DND-41 (cell line): ENCODE measurements around the gene DNAJA2.
"Not testable (repeated sequence)": the region's sequence is repeated elsewhere in the genome, so short reads cannot be mapped to it uniquely, and the experiment has no call there.

ENCODE experiments used
- ATAC-seq: fragments of 200-7000 bp; cut with Tn5 transposase; 3 replicates; pipeline ENCODE4 v1.9.1; 2021; ENCODE audit warnings: low read depth; ENCODE audit not compliant: insufficient read depth
- DNase-seq: peaks from one replicate; pipeline ENCODE4 v3.0.0-alpha.2; 2020
- H2AFZ ChIP-seq: 2 replicates; pipeline ENCODE4 v1.6.0; 2012; ENCODE audit warnings: low read depth, low read length
- H3K27ac ChIP-seq: 2 replicates; pipeline ENCODE4 v1.5.1; 2012; ENCODE audit warnings: low read length, inconsistent platforms
- H3K27me3 ChIP-seq: fragments of 200-600 bp; sonication (generic); 2 replicates; pipeline ENCODE4 v1.6.0; 2012; ENCODE audit warnings: low read length, mild to moderate bottlenecking, inconsistent platforms; ENCODE audit not compliant: insufficient read depth, poor library complexity
- H3K36me3 ChIP-seq: 2 replicates; pipeline ENCODE4 v1.5.1; 2012; ENCODE audit warnings: low read length, inconsistent platforms; ENCODE audit not compliant: insufficient read depth
- H3K4me1 ChIP-seq: 2 replicates; pipeline ENCODE4 v1.5.1; 2012; ENCODE audit warnings: mild to moderate bottlenecking, low read length; ENCODE audit not compliant: insufficient read depth
- H3K4me2 ChIP-seq: 2 replicates; pipeline ENCODE4 v1.6.0; 2012; ENCODE audit warnings: mild to moderate bottlenecking, moderate library complexity, low read length, inconsistent platforms; ENCODE audit not compliant: insufficient read depth
- H3K4me3 ChIP-seq, 2 experiments: fragments of 200-600 bp in 1 of 2; shearing (Covaris generic) in 1 of 2; 2 replicates each; pipeline ENCODE4 v1.5.1; 2012 to 2016; ENCODE audit warnings: inconsistent platforms in 2 of 2, low read length in 2 of 2, mild to moderate bottlenecking in 2 of 2, low read depth in 1 of 2, moderate library complexity in 1 of 2
- H3K79me2 ChIP-seq: 2 replicates; pipeline ENCODE4 v1.6.0; 2012; ENCODE audit warnings: low read length, inconsistent platforms; ENCODE audit not compliant: insufficient read depth
- H3K9ac ChIP-seq: 2 replicates; pipeline ENCODE4 v1.6.0; 2012; ENCODE audit warnings: low read depth, mild to moderate bottlenecking, inconsistent platforms, low read length, moderate library complexity
- H3K9me3 ChIP-seq: 2 replicates; pipeline ENCODE4 v1.5.1; 2012; ENCODE audit warnings: low read length, moderate library complexity, mild to moderate bottlenecking, inconsistent platforms; ENCODE audit not compliant: insufficient read depth, severe bottlenecking
- H4K20me1 ChIP-seq: 2 replicates; pipeline ENCODE4 v1.6.0; 2012; ENCODE audit warnings: low read length; ENCODE audit not compliant: insufficient read depth
- CTCF ChIP-seq: IDR thresholded peaks from 2 replicates; pipeline ENCODE4 v1.5.1; 2012; ENCODE audit warnings: borderline replicate concordance, low read length, moderate library complexity, mild to moderate bottlenecking; ENCODE audit not compliant: poor library complexity, severe bottlenecking; ENCODE audit errors: extremely low read depth
- EZH2 ChIP-seq: IDR thresholded peaks from 3 replicates; pipeline ENCODE4 v1.6.1; 2012; ENCODE audit warnings: borderline replicate concordance, low read depth, mild to moderate bottlenecking, moderate library complexity, low read length, inconsistent platforms; ENCODE audit not compliant: severe bottlenecking

Gene DNAJA2

GRCh38 chr16:47017636-47018035 lies 44.2 kb upstream of the DNAJA2 start:
- no peak overlapping the region for H2AFZ ChIP-seq
- H4K20me1 ChIP-seq, result no peaks in the 10 kb centered on the region
- H3K79me2 ChIP-seq, result no peaks in the 10 kb centered on the region
- no peak for TF ChIP-seq EZH2
- no peak for TF ChIP-seq CTCF
- H3K4me3 ChIP-seq, result no peak overlapping the region
- no peak overlapping the region for H3K27ac ChIP-seq
- H3K27me3 ChIP-seq, result no peaks in the 10 kb centered on the region
- DNase-seq, result no peak
- no peak for ATAC-seq
- peaks cover 20% of the 10 kb centered on the region for H3K4me1 ChIP-seq
- H3K9me3 ChIP-seq, result no peaks in the 10 kb centered on the region
- H3K36me3 ChIP-seq, result no peaks in the 10 kb centered on the region
- no peak overlapping the region for H3K4me2 ChIP-seq
- H3K9ac ChIP-seq, result no peak overlapping the region

- H3K4me3 ChIP-seq, result no peak overlapping the region
- peak; percentile 99 for ATAC-seq
- TF ChIP-seq EZH2 (no peak), CTCF (no peak)
These were observed 43.2 kb upstream of the DNAJA2 start for GRCh38 chr16:47016700-47017133.

GRCh38 chr16:47013910-47014309 lies 40.4 kb upstream of the DNAJA2 start:
- Histone ChIP-seq H3K27ac (no peak overlapping the region), H3K4me2 (no peak overlapping the region), H3K4me3 (no peak overlapping the region), H3K4me1 (peaks cover 20% of the 10 kb centered on the region), H3K27me3 (no peaks in the 10 kb centered on the region), H3K36me3 (no peaks in the 10 kb centered on the region), H3K9ac (no peak overlapping the region), H3K9me3 (no peaks in the 10 kb centered on the region), H4K20me1 (no peaks in the 10 kb centered on the region), H3K79me2 (no peaks in the 10 kb centered on the region), H2AFZ (no peak overlapping the region)
- TF ChIP-seq EZH2, result no peak
- no peak for TF ChIP-seq CTCF
- ATAC-seq (no peak), DNase-seq (no peak)

More at GRCh38 chr16:47016700-47017133, 43.2 kb upstream of the DNAJA2 start:
- peaks cover 20% of the 10 kb centered on the region for H3K4me1 ChIP-seq
- H4K20me1 ChIP-seq, result no peaks in the 10 kb centered on the region
- H3K36me3 ChIP-seq, result no peaks in the 10 kb centered on the region
- H3K4me2 ChIP-seq, result peak overlapping the region; percentile 34; the same call in 1 of the 2 replicates
- peak overlapping the region; percentile 83 for H3K27ac ChIP-seq
- peak overlapping the region; percentile 68 for H2AFZ ChIP-seq
- peak; percentile 57 for DNase-seq
- H3K79me2 ChIP-seq, result no peaks in the 10 kb centered on the region
- H3K9ac ChIP-seq, result peak overlapping the region; percentile 23; the same call in 1 of the 2 replicates
- H3K9me3 ChIP-seq, result no peaks in the 10 kb centered on the region
- no peaks in the 10 kb centered on the region for H3K27me3 ChIP-seq

GRCh38 chr16:47013172-47013571 lies 39.7 kb upstream of the DNAJA2 start:
- Histone ChIP-seq H3K27ac (no peak overlapping the region), H4K20me1 (no peaks in the 10 kb centered on the region), H3K9ac (no peak overlapping the region), H3K27me3 (no peaks in the 10 kb centered on the region), H3K79me2 (no peaks in the 10 kb centered on the region), H3K4me1 (peaks cover 20% of the 10 kb centered on the region), H3K4me3 (no peak overlapping the region), H3K36me3 (no peaks in the 10 kb centered on the region), H2AFZ (no peak overlapping the region), H3K9me3 (no peaks in the 10 kb centered on the region), H3K4me2 (no peak overlapping the region)
- DNase-seq (no peak), ATAC-seq (no peak)
- TF ChIP-seq CTCF, result no peak
- TF ChIP-seq EZH2, result no peak

- H3K9ac ChIP-seq, H3K27me3 ChIP-seq, H3K79me2 ChIP-seq, H3K27ac ChIP-seq, H3K4me2 ChIP-seq, DNase-seq, ATAC-seq, H2AFZ ChIP-seq, H3K4me3 ChIP-seq, H3K4me1 ChIP-seq, H3K36me3 ChIP-seq, H3K9me3 ChIP-seq, H4K20me1 ChIP-seq: not testable (repeated sequence)
These were observed 37.3 kb upstream of the DNAJA2 start for GRCh38 chr16:47010812-47011211.
